Mucosa of descending colon (tissue), 3 donors: Measurements from ENCODE around the gene DNAJC2. TPM values are rescaled to one million over a fixed set of nuclear protein-coding genes. Genes with fewer than 3 reads are reported as not detected.

Experiments
- ATAC-seq: fragments of 200-7000 bp; cut with Tn5 transposase; one replicate; pipeline ENCODE4 v1.9.1; 2020; ENCODE audit warnings: mild to moderate bottlenecking, moderate library complexity
- DNase-seq, 3 donors: peaks; one replicate each; pipeline ENCODE4 v3.0.0-alpha.2; 2020
- H3K36me3 ChIP-seq: fragments of 200-600 bp; one replicate; pipeline ENCODE4 v1.8.0; 2021; ENCODE audit warnings: low read depth, mild to moderate bottlenecking
- H3K4me1 ChIP-seq: fragments of 200-600 bp; one replicate; pipeline ENCODE4 v1.8.0; 2021; ENCODE audit warnings: low read depth, mild to moderate bottlenecking
- H3K4me3 ChIP-seq: fragments of 200-600 bp; one replicate; pipeline ENCODE4 v1.8.0; 2021; ENCODE audit warnings: mild to moderate bottlenecking
- H3K9me3 ChIP-seq: fragments of 200-600 bp; one replicate; pipeline ENCODE4 v1.8.0; 2021; ENCODE audit warnings: mild to moderate bottlenecking
- CTCF ChIP-seq: fragments of 200-600 bp; IDR thresholded peaks from one replicate; pipeline ENCODE4 v1.8.0; 2022; ENCODE audit warnings: antibody characterized with exemption, mild to moderate bottlenecking
- intact Hi-C, 2 donors: fragments of 100-400 bp; cut with DNase I in 1 of 2; cut with micrococcal nuclease in 1 of 2; formaldehyde crosslinking; loops; one replicate each; pipeline versions ENCODE4 v1.11.0 to v1.11.1; 2022; cut with DNase I, micrococcal nuclease
- total RNA-seq, 3 donors: library from RNA; stranded (reverse); fragmentation: NEBNext Ultra II Directional in 2 of 3; extraction: Animal tissue kit (Norgen Biotek cat#: 25700) in 2 of 3; gene quantifications; one replicate each; pipeline versions ENCODE4 v1.2.1 to v1.2.4, GENCODE V29; 2021 to 2023
- donor health status: DM: no; HTN: no; CAD: no; lungs with moderate emphysema.
- donor health status: DM: no; HTN: no; CAD: no.
- donor health status: DM: no; HTN: yes; CAD: no.

Gene DNAJC2
- total RNA-seq, 3 donors from 2014 or later, result 15.0 to 21.3 (median 16.4) TPM

GRCh38 chr7:103373866-103374643, 29.5 kb upstream of the DNAJC2 start:
- intact Hi-C loops, result no loop called here
- Histone ChIP-seq H3K9me3 (no peaks in the 10 kb centered on the region), H3K4me3 (no peak overlapping the region), H3K36me3 (no peaks in the 10 kb centered on the region), H3K4me1 (no peaks in the 10 kb centered on the region)
- ATAC-seq, result no peak
- TF ChIP-seq CTCF, result no peak
- no peak for DNase-seq

- intact Hi-C loops, result loop anchor here in 1 of 2 donors (10.0 kb wide), 1 partner anchor 65 kb away; no protein-coding TSS in a partner anchor
- Histone ChIP-seq H3K9me3 (no peaks in the 10 kb centered on the region), H3K4me3 (no peak overlapping the region), H3K4me1 (no peaks in the 10 kb centered on the region), H3K36me3 (peaks cover 3% of the 10 kb centered on the region)
- no peak for TF ChIP-seq CTCF
- DNase-seq (no peak), ATAC-seq (no peak)
These were observed 24.9 kb upstream of the DNAJC2 start for GRCh38 chr7:103369432-103369831.

GRCh38 chr7:103349805-103350204, 5.2 kb upstream of the DNAJC2 start:
- no peak for TF ChIP-seq CTCF
- ATAC-seq (no peak), DNase-seq (no peak)
- Histone ChIP-seq H3K9me3 (no peaks in the 10 kb centered on the region), H3K4me1 (peaks cover 11% of the 10 kb centered on the region), H3K36me3 (peaks cover 4% of the 10 kb centered on the region), H3K4me3 (no peak overlapping the region)
- intact Hi-C loops, result no loop called here

DNA sequence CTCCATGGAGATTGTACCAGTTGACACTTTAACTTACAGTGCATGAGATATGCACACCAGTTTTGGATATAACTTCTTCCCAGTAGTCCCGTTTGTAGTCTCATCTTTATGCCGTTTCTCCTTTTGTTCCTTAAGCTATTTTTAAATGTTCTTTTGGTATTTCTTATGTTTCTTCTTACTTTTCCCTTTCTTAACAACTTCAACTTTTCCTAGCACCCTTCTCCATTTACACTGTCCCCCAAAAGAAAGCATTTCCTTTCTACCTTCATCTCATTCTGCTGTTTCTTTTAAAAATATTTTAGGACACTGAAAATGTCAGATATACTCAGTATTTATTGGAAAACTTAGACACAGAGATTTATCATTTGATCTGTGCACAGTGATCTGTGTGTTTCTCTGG, 4.4 kb upstream of the DNAJC2 start:
- intact Hi-C loops, result no loop called here
- ATAC-seq (no peak), DNase-seq (no peak)
- TF ChIP-seq CTCF, result no peak
- Histone ChIP-seq H3K4me1 (peaks cover 12% of the 10 kb centered on the region), H3K4me3 (no peak overlapping the region), H3K36me3 (no peaks in the 10 kb centered on the region), H3K9me3 (no peaks in the 10 kb centered on the region)

GRCh38 chr7:103348452-103348851, 3.9 kb upstream of the DNAJC2 start:
- TF ChIP-seq CTCF, result no peak
- Histone ChIP-seq H3K36me3 (no peaks in the 10 kb centered on the region), H3K4me1 (peaks cover 15% of the 10 kb centered on the region), H3K4me3 (peak overlapping the region; percentile 60), H3K9me3 (no peaks in the 10 kb centered on the region)
- no peak for DNase-seq
- intact Hi-C loops, result no loop called here
- ATAC-seq, result no peak
